H9 (cell line): Measurements from ENCODE around the gene PHOX2A. TPM values are rescaled to one million over a fixed set of nuclear protein-coding genes. Genes with fewer than 3 reads are reported as not detected.
A peak's percentile ranks its signal among the peaks of the same experiment; 100 is the strongest.

Experiments
- DNase-seq: peaks from one replicate; pipeline ENCODE4 v3.0.0-alpha.2; 2017
- H2AFZ ChIP-seq: one replicate; pipeline ENCODE4 v1.6.1; 2013; ENCODE audit warnings: mild to moderate bottlenecking, low read length, control low read depth, moderate library complexity
- H2AK5ac ChIP-seq: 2 replicates; pipeline ENCODE4 v1.6.1; 2013; ENCODE audit warnings: low read length, control low read depth, mixed read lengths; ENCODE audit not compliant: insufficient read length
- H2BK120ac ChIP-seq: one replicate; pipeline ENCODE4 v1.6.1; 2013; ENCODE audit warnings: low read depth, mild to moderate bottlenecking, low read length, control low read depth, inconsistent platforms; ENCODE audit not compliant: poor library complexity, severe bottlenecking
- H2BK12ac ChIP-seq: 2 replicates; pipeline ENCODE4 v1.6.1; 2013; ENCODE audit warnings: low read length, control low read depth, mixed read lengths, low read depth; ENCODE audit not compliant: insufficient read length
- H2BK15ac ChIP-seq: 2 replicates; pipeline ENCODE4 v1.6.1; 2013; ENCODE audit warnings: low read depth, low read length, control low read depth
- H2BK20ac ChIP-seq: one replicate; pipeline ENCODE4 v1.6.1; 2013; ENCODE audit warnings: low read depth, mild to moderate bottlenecking, low read length, control low read depth, inconsistent platforms; ENCODE audit not compliant: poor library complexity, severe bottlenecking
- H2BK5ac ChIP-seq: 2 replicates; pipeline ENCODE4 v1.6.1; 2013; ENCODE audit warnings: low read length, control low read depth, mixed read lengths; ENCODE audit not compliant: insufficient read length
- H3K14ac ChIP-seq: 2 replicates; pipeline ENCODE4 v1.6.1; 2013; ENCODE audit warnings: low read length, control low read depth; ENCODE audit not compliant: insufficient read depth
- H3K18ac ChIP-seq: 2 replicates; pipeline ENCODE4 v1.6.1; 2013; ENCODE audit warnings: low read depth, mild to moderate bottlenecking, mixed read lengths, low read length, control low read depth; ENCODE audit not compliant: insufficient read length
- H3K23ac ChIP-seq: 2 replicates; pipeline ENCODE4 v1.6.1; 2013; ENCODE audit warnings: low read length, control low read depth, mixed read lengths, low read depth; ENCODE audit not compliant: insufficient read length
- H3K23me2 ChIP-seq: 2 replicates; pipeline ENCODE4 v1.6.1; 2013; ENCODE audit warnings: low read depth, mild to moderate bottlenecking, mixed read lengths, low read length, control low read depth; ENCODE audit not compliant: insufficient read length, poor library complexity, severe bottlenecking
- H3K27ac ChIP-seq: 2 replicates; pipeline ENCODE4 v1.5.1; 2013; ENCODE audit warnings: low read length, control low read depth, mixed read lengths, low read depth; ENCODE audit not compliant: insufficient read length
- H3K27me3 ChIP-seq: 2 replicates; pipeline ENCODE4 v1.6.1; 2013; ENCODE audit warnings: low read length, control low read depth, inconsistent platforms; ENCODE audit not compliant: insufficient read depth
- H3K4ac ChIP-seq: 2 replicates; pipeline ENCODE4 v1.6.1; 2013; ENCODE audit warnings: low read depth, mild to moderate bottlenecking, control low read depth, inconsistent platforms, low read length, moderate library complexity
- H3K4me1 ChIP-seq: 2 replicates; pipeline ENCODE4 v1.6.1; 2013; ENCODE audit warnings: low read length, control low read depth, inconsistent platforms; ENCODE audit not compliant: insufficient read depth
- H3K4me2 ChIP-seq: 2 replicates; pipeline ENCODE4 v1.6.1; 2013; ENCODE audit warnings: low read length, control low read depth, mixed read lengths; ENCODE audit not compliant: insufficient read length, insufficient read depth
- H3K56ac ChIP-seq: 2 replicates; pipeline ENCODE4 v1.6.1; 2013; ENCODE audit warnings: low read depth, mild to moderate bottlenecking, mixed read lengths, low read length, control low read depth; ENCODE audit not compliant: insufficient read length
- H3K79me1 ChIP-seq: 2 replicates; pipeline ENCODE4 v1.6.1; 2013; ENCODE audit warnings: low read depth, mild to moderate bottlenecking, moderate library complexity, low read length, control low read depth, inconsistent platforms; ENCODE audit not compliant: insufficient read depth, poor library complexity, severe bottlenecking
- H3K79me2 ChIP-seq: 2 replicates; pipeline ENCODE4 v1.6.1; 2013; ENCODE audit warnings: low read length, control low read depth, inconsistent platforms; ENCODE audit not compliant: insufficient read depth
- H3K9ac ChIP-seq: 2 replicates; pipeline ENCODE4 v1.6.1; 2013; ENCODE audit warnings: low read length, control low read depth, mixed read lengths; ENCODE audit not compliant: insufficient read length; ENCODE audit errors: extremely low read depth
- H3K9me3 ChIP-seq: one replicate; pipeline ENCODE4 v1.6.1; 2013; ENCODE audit warnings: low read depth, low read length, inconsistent platforms; ENCODE audit not compliant: control insufficient read depth
- H3T11ph ChIP-seq: one replicate; pipeline ENCODE4 v1.6.1; 2013; ENCODE audit warnings: mild to moderate bottlenecking, low read length, control low read depth, inconsistent platforms
- H4K20me1 ChIP-seq: one replicate; pipeline ENCODE4 v1.6.1; 2013; ENCODE audit not compliant: control insufficient read depth, insufficient read length, insufficient read depth
- H4K5ac ChIP-seq: 2 replicates; pipeline ENCODE4 v1.6.1; 2013; ENCODE audit warnings: low read depth, mild to moderate bottlenecking, mixed read lengths, low read length, control low read depth; ENCODE audit not compliant: insufficient read length
- H4K8ac ChIP-seq: replicated peaks from 2 replicates; pipeline ENCODE4 v1.6.1; 2013; ENCODE audit warnings: low read length, control low read depth, mixed read lengths, low read depth; ENCODE audit not compliant: insufficient read length
- H4K91ac ChIP-seq: 2 replicates; pipeline ENCODE4 v1.6.1; 2013; ENCODE audit warnings: low read depth, mild to moderate bottlenecking, moderate library complexity, mixed read lengths, low read length, control low read depth; ENCODE audit not compliant: insufficient read length
- H3K27ac Mint-ChIP-seq, 3 experiments: 2 replicates in 2 of 3; 3 replicates in 1 of 3; pipeline ENCODE4 v1.8.0; 2020 to 2021; ENCODE audit warnings: mixed read lengths in 3 of 3, mild to moderate bottlenecking in 1 of 3, moderate library complexity in 1 of 3
- H3K27me3 Mint-ChIP-seq: 2 replicates; pipeline ENCODE4 v1.8.0; 2021; ENCODE audit warnings: low read depth, mild to moderate bottlenecking, moderate library complexity, mixed read lengths
- H3K36me3 Mint-ChIP-seq, 3 experiments: 2 replicates in 2 of 3; 3 replicates in 1 of 3; pipeline ENCODE4 v1.8.0; 2020 to 2021; ENCODE audit warnings: low read depth in 3 of 3, mixed read lengths in 3 of 3; ENCODE audit not compliant: insufficient read depth in 1 of 3
- H3K4me1 Mint-ChIP-seq, 2 experiments: 2 replicates each; pipeline ENCODE4 v1.8.0; 2020; ENCODE audit warnings: mixed read lengths in 2 of 2
- H3K4me3 Mint-ChIP-seq, 2 experiments: 2 replicates in 1 of 2; 3 replicates in 1 of 2; pipeline ENCODE4 v1.8.0; 2020 to 2021; ENCODE audit warnings: mild to moderate bottlenecking in 2 of 2, mixed read lengths in 2 of 2, moderate library complexity in 1 of 2
- H3K9me3 Mint-ChIP-seq, 2 experiments: 2 replicates in 1 of 2; 3 replicates in 1 of 2; pipeline ENCODE4 v1.8.0; 2020; ENCODE audit warnings: mild to moderate bottlenecking in 2 of 2, mixed read lengths in 2 of 2, moderate library complexity in 1 of 2
- CTCF ChIP-seq: fragments of 200-600 bp; sonication (generic); conservative IDR thresholded peaks from 3 replicates; pipeline ENCODE4 v1.8.0; 2021; ENCODE audit warnings: antibody characterized with exemption, mild to moderate bottlenecking
- WGBS: extraction: QIAGEN DNeasy Blood & Tissue Kit; methylation state at CpG from one replicate; pipeline ENCODE4 v1.1.7; 2013; ENCODE audit warnings: missing lambda C conversion rate, low lambda C conversion rate, mixed read lengths; ENCODE audit not compliant: insufficient read length; ENCODE audit errors: extremely low coverage; 5-methylcytosine and 5-hydroxymethylcytosine counted together
- total RNA-seq: library from RNA; stranded (reverse); gene quantifications from 2 replicates; pipeline ENCODE4 v1.2.1, GENCODE V29; 2021

Gene PHOX2A
- total RNA-seq, 1 experiment from 2014 or later: 1.4 TPM

DNA sequence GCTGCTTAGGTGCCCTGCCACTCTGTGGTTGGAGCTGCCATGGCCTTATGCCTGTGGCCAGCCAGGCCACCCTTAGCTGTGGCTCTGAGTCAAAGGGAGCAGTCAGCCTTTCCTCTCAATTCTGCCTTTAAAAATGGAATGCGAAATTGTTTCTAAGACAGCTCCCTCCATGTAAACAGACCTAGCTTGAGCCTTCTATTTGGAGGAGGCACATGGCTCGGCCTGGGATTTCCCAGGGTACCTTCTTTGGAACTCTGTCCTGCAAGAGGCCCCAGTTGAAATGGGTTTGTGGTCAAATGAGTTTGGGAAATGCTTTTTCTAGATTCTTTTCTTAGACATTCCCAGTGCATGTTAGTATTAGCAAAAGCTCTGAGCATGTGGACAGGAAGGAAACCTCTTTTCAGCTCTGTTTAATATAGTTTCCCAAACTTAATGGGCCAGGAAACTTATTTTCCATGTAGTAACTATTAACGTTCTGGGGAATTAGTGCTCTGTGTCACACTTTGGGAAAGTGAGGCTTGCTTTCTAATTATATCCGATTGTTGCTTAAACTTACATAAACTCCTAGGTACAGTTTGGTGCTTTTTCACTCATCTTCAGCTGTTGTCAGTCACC lies 7.8 kb downstream of the PHOX2A start:
- Histone ChIP-seq H4K5ac (no peak overlapping the region), H3K4me2 (no peak overlapping the region), H3K14ac (no peak overlapping the region), H3K18ac (no peak overlapping the region), H2AK5ac (no peak overlapping the region), H3K23me2 (peaks cover 18% of the 10 kb centered on the region), H3K27ac (no peak overlapping the region), H4K91ac (no peak overlapping the region), H3K4me1 (peaks cover 5% of the 10 kb centered on the region; the same call in 1 of the 2 replicates), H3K23ac (no peak overlapping the region), H3K79me2 (no peaks in the 10 kb centered on the region), H3T11ph (no peak overlapping the region), H3K9me3 (no peaks in the 10 kb centered on the region), H3K9ac (no peak overlapping the region), H3K79me1 (no peaks in the 10 kb centered on the region), H4K20me1 (peaks cover 2% of the 10 kb centered on the region), H2BK15ac (no peak overlapping the region), H2AFZ (no peak overlapping the region), H3K56ac (no peak overlapping the region), H2BK5ac (no peak overlapping the region), H3K27me3 (peaks cover 21% of the 10 kb centered on the region), H3K4ac (no peak overlapping the region), H4K8ac (no peak overlapping the region), H2BK12ac (no peak overlapping the region), H2BK20ac (no peak overlapping the region), H2BK120ac (no peak overlapping the region)
- peaks cover 21 to 27% of the 10 kb centered on the region in 2 experiments for H3K4me1 Mint-ChIP-seq
- H3K27ac Mint-ChIP-seq: peak overlapping the region in 1 of 3 experiments; percentile 55; a peak in 2 of 7 replicates
- H3K4me3 Mint-ChIP-seq: no peak overlapping the region
- peaks cover 15% of the 10 kb centered on the region for H3K27me3 Mint-ChIP-seq
- H3K9me3 Mint-ChIP-seq: peaks cover 0 to 3% of the 10 kb centered on the region in 2 experiments; a peak in 2 of 5 replicates
- no CpG with 5 or more reads among the region's 4 CpGs for WGBS
- no peak for DNase-seq
- peaks cover 23 to 69% (median 51%) of the 10 kb centered on the region in 3 experiments; a peak in 6 of 7 replicates for H3K36me3 Mint-ChIP-seq
- TF ChIP-seq CTCF: no peak
